Measurements from ENCODE around the gene HIPK2. TPM values are rescaled to one million over a fixed set of nuclear protein-coding genes. Genes with fewer than 3 reads are reported as not detected.

HIPK2 gene
- total RNA-seq, 1 donor from 2014 or later = 47.2 TPM

- Mint-ChIP-seq H3K4me1 (ENCODE audit: unreplicated experiment) (peaks cover 22% of the 10 kb centered on the region), H3K27ac (ENCODE audit: unreplicated experiment) (no peak overlapping the region), H3K27me3 (ENCODE audit: unreplicated experiment) (peaks cover 3% of the 10 kb centered on the region), H3K36me3 (ENCODE audit: low read depth, unreplicated experiment) (peaks cover 9% of the 10 kb centered on the region), H3K9me3 (ENCODE audit: unreplicated experiment) (no peaks in the 10 kb centered on the region), H3K4me3 (ENCODE audit: unreplicated experiment) (no peak overlapping the region)
- TF ChIP-seq CTCF (IDR thresholded peaks at IDR 0.05; ENCODE audit: unreplicated experiment) = no peak
- no peak for DNase-seq (ENCODE audit: low spot score)
Observed at GRCh38 chr7:139710036-139710435, 67.8 kb downstream of the HIPK2 start.

DNA sequence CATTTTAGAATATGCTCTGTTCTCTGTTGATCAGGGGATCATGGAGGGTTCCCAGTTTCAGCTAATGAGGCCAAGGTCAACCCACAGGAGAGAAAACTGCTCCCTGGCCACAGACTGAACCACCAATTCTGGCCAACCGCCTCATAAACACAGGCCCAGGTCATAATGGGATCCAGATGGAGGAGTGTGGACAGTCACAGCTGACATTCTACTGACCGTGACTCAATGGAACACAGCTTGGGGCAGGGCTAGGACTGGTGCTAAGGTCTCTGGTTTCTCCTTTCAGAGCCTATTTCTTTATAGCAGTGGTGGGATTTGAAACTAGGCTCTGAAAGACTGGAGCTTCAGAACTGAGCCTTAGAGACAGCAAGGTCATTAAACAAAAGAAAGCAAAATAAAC, 68.3 kb downstream of the HIPK2 start:
- Mint-ChIP-seq H3K27me3 (ENCODE audit: unreplicated experiment) (peaks cover under 1% of the 10 kb centered on the region), H3K36me3 (ENCODE audit: low read depth, unreplicated experiment) (peaks cover 4% of the 10 kb centered on the region), H3K4me3 (ENCODE audit: unreplicated experiment) (no peak overlapping the region), H3K9me3 (ENCODE audit: unreplicated experiment) (no peaks in the 10 kb centered on the region), H3K4me1 (ENCODE audit: unreplicated experiment) (peaks cover 20% of the 10 kb centered on the region), H3K27ac (ENCODE audit: unreplicated experiment) (no peak overlapping the region)
- no peak for DNase-seq (ENCODE audit: low spot score)
- no peak for TF ChIP-seq CTCF (IDR thresholded peaks at IDR 0.05; ENCODE audit: unreplicated experiment)

DNA sequence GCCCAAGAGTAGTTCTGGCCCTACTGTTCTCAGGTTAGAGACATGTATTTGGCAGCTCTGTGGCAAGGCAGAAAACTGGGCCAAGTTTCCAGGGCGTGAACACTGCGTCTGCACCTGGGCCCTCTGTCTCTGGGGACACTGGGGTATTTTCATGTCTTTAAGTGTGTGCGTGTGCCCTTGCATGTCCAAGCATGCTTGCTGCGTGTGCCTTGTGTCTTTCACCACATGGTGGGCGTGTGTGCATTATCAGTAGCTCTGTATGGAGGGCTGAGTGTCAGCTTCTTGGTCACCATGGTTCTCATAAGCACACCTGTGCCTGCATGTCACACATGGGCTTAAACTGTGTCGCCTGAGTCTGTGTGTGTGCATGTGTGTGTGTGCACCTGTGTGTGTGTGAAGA, 69.3 kb downstream of the HIPK2 start:
- Mint-ChIP-seq H3K27ac (ENCODE audit: unreplicated experiment) (no peak overlapping the region), H3K4me1 (ENCODE audit: unreplicated experiment) (peaks cover 13% of the 10 kb centered on the region), H3K36me3 (ENCODE audit: low read depth, unreplicated experiment) (peaks cover 4% of the 10 kb centered on the region), H3K4me3 (ENCODE audit: unreplicated experiment) (no peak overlapping the region), H3K9me3 (ENCODE audit: unreplicated experiment) (no peaks in the 10 kb centered on the region), H3K27me3 (ENCODE audit: unreplicated experiment) (no peaks in the 10 kb centered on the region)
- DNase-seq (ENCODE audit: low spot score) = no peak
- no peak for TF ChIP-seq CTCF (IDR thresholded peaks at IDR 0.05; ENCODE audit: unreplicated experiment)

- no peak overlapping the region for H3K27ac Mint-ChIP-seq (ENCODE audit: unreplicated experiment)
- H3K27me3 Mint-ChIP-seq (ENCODE audit: unreplicated experiment) = peaks cover 2% of the 10 kb centered on the region
- H3K4me1 Mint-ChIP-seq (ENCODE audit: unreplicated experiment) = peaks cover 19% of the 10 kb centered on the region
- no peaks in the 10 kb centered on the region for H3K9me3 Mint-ChIP-seq (ENCODE audit: unreplicated experiment)
- no peak overlapping the region for H3K4me3 Mint-ChIP-seq (ENCODE audit: unreplicated experiment)
- DNase-seq (ENCODE audit: low spot score) = no peak
- peaks cover 4% of the 10 kb centered on the region for H3K36me3 Mint-ChIP-seq (ENCODE audit: low read depth, unreplicated experiment)
- no peak for TF ChIP-seq CTCF (IDR thresholded peaks at IDR 0.05; ENCODE audit: unreplicated experiment)
Observed at GRCh38 chr7:139706837-139707236, 71.0 kb downstream of the HIPK2 start.

DNA sequence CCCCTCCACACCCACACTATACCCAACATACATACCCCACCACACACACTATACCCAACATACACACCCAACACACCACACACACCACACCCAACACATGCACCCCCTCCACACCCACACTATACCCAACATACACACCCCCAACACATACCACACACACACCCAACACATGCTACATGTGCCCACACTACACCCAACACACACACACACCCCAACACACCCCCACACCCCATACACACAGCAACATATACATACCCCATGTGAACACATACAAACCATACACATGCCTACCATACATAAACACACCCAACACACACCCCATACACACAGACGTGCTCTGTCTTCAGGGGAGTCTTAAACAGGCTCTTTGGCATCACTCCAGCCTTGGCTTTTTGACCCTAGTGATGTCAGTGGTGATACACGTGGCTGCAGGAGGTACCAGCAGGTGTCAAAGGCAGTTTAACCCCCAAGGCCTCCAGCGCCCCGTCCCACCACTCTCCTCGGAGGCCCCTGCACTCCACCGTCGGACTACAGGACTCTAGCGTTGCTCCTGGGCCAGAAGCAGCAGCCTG, 73.4 kb downstream of the HIPK2 start:
- no peaks in the 10 kb centered on the region for H3K9me3 Mint-ChIP-seq (ENCODE audit: unreplicated experiment)
- no peak for TF ChIP-seq CTCF (IDR thresholded peaks at IDR 0.05; ENCODE audit: unreplicated experiment)
- peaks cover 24% of the 10 kb centered on the region for H3K4me1 Mint-ChIP-seq (ENCODE audit: unreplicated experiment)
- H3K4me3 Mint-ChIP-seq (ENCODE audit: unreplicated experiment) = no peak overlapping the region
- H3K27me3 Mint-ChIP-seq (ENCODE audit: unreplicated experiment) = peaks cover 8% of the 10 kb centered on the region
- H3K27ac Mint-ChIP-seq (ENCODE audit: unreplicated experiment) = no peak overlapping the region
- no peak for DNase-seq (ENCODE audit: low spot score)
- peaks cover 8% of the 10 kb centered on the region for H3K36me3 Mint-ChIP-seq (ENCODE audit: low read depth, unreplicated experiment)

Measured in endothelial cell (in vitro differentiated cells).